SHP77 (cell line): ENCODE results near the gene SRRM5.
"Not testable (repeated sequence)": the region's sequence is repeated elsewhere in the genome, so short reads cannot be mapped to it uniquely, and the experiment has no call there.

Source experiments
- DNase-seq, 2 experiments: peaks; one replicate each; lab custom pipeline; 2025; lab: John Stamatoyannopoulos, UW

SRRM5 gene, protein sequence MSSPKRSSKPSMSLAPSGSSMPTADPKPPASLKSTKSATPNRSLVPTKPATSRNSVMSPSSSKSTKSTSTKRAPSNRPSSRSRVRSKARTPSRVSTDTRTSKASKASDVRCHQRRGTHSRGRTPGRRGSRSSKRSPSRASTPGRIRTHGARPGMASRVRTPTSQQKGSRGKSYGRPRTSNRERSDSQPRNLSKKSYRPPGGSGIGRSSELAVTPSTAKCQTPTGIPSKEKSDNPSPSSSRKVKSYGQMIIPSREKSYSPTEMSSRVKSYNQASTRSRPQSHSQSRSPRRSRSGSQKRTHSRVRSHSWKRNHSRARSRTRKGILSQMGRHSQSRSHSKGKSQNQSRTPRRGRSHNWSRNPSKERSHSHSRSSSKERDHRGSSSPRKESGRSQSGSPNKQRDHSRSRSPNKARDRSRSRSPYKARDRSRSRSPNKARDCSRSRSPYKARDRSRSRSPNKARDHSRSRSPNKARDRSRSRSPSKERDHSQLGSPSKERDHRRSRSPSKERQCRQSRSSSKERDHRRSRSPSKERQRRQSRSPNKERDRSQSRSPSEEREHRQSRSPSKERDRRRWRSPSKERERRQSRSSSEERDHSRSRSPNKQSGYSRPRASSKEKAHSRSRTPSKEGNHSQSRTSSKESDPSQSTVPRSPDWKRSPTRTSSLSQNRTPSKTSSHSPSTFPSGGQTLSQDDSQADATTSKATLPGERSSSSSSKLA

DNA sequence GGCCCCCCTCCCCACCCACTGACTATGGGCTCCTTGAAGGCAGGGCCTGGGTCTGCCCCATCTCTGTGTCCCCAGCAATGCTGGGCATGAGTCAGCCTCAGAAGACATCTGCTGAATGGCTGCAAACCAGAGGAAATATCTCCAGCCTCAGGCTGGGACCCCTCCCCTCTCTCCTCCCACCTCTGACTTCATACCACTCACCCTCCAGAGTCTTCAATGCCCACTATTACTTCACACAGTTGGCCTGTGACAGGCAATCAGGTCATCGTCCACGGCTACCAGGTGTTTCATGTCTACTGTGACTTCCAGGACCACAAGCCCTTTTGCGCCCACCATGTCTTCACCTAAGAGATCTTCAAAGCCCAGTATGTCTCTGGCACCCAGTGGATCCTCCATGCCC, at the start of gene SRRM5:
Gene SRRM5 (plus strand): TSS at position 301 of the 400 bp plus-strand sequence. CDS start 34 bp downstream, at position 335.
- no peak for DNase-seq

DNA sequence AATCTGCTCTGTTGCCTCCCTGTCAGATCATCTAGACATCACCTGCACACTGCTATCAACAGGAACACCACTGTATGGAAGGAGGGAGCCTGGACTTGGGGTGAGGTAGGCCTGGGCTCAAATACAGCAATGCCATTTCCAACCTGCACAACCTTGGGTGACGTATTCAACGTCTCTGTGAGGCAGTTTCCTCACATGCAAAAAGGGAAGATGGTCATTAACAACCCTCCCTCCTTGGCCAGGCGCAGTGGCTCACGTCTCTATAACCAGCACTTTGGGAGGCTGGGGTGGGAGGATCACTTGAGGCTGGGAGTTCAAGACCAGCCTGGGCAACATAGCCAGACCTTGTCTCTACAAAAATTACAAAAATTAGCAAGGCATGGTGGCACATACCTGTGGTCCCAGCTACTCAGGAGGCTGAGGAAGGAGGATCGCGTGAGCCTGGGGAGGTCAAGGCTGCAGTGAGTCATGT, 49.6 kb upstream of the SRRM5 start:
- DNase-seq: no peak

DNA sequence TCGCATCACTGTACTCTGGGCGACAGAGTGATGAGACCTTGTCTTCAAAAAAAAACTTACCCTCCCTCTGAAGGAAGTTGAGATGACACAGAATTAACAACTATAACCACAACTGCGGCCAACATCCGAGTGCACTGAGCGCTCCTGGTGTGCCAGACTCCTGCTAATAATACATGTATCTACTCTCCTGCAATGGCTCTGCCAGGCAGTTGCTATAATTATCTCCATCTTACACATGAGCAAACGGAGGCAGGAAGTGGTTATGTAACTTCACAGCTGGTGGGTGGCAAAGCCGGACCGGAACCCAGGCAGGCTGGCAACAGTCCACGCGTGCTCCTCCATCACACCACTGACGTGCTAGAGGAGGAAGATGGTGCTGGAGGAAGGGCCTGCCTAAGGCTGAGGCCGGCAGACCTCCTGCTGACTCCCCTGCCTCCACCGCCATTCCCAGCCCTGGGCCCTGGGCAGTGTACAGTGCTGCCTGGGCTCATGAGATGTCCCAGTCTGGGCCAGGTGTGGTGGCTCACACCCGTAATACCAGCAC, 49.1 kb upstream of the SRRM5 start:
- DNase-seq: peak in 1 of 2 experiments; percentile 36

DNA sequence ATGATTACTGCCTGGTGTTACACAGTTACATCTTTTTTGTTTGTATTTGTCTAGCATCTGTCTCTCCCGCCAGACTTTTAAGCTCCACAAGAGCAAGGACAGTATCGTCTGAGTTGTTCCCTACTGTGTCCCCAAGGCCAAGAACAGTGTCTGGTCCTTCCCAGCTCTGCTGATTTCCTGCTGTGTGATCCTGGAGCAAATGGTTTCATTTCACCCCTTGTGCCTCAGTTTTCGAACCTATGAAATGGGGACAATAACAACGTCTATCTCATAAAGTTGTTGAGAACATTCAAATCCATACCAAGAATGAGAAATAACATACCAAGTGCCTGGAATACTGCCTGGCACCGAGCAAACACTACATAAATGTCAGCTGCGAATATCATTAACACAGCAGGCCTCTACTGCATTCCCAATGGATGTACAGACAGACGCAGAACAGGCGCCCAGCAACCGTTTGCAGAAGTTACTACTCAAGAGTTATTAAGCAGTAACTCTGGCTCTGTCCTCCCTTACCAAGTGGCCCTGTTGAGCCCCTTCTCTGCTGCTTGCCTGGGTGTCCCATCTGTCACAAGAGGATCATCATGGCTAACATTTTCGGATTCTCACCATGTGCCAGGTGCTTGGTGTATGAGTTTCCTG, 48.0 kb upstream of the SRRM5 start:
- no peak for DNase-seq

DNA sequence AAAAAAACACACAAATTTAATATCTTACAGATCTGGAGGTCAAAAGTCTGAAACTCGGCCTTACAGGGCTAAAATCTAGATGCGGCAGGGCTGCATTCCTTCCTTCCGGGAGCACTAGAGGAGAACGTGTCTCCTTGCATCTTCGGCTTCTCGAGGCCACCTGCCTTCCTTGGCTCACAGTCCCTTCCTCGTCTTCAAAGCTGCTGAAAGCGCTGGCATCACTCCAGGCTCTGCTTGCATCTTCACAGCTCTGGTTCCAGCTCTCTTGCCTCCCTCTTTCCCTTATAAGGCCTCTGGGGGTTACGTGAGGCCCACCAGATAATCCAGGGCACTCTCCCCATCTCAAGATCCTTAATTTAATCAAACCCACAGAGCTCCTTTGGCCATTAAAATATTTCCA, 47.1 kb upstream of the SRRM5 start:
- no peak for DNase-seq

DNA sequence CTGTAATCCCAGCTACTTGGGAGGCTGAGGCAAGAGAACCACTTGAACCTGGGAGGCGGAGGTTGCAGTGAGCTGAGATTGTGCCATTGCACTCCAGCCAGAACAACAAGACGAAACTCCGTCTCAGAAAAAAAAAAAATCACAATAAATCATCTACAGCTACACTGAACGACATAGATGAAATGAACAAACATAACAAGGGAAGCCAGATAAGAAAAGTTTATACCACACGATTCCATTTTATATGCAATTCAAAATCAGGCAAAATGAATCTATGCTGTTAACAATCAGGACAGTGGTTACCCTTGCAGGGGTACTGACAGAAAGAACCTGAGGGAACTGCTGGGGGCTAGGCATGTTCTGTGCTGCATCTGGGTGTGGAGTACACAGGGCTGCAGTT, 42.2 kb upstream of the SRRM5 start:
- no peak for DNase-seq

DNA sequence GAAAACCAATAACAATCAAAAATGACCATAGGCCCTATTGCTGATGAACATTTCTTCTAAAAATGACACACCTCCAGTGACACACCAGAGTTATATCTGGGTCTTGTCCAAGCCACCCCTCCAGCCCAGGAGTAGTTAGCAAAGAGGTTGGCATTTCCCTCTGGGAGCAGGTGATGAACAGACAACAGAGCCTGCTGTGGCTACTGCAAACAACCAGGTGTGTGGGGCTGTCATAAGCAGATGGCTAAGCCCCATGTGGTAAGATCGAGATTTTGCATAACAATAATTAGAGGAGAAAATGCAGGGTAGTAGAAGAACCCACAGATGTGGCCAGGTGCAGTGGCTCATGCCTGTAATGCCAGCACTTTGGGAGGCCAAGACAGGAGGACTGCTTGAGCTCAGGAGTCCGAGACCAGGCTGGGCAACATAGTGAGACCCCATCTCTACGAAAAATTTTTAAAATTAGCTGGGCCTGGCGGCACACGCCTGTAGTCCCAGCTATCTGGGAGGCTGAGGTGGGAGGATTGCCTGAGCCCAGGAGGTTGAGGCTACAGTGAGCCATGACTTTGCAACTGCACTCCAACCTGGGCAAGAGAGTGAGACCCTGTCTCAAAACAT, 41.6 kb upstream of the SRRM5 start:
- peak; percentile 73 for DNase-seq

GRCh38 chr19:43572171-43572588, 39.7 kb upstream of the SRRM5 start:
- DNase-seq: peak; percentile 24 to 44

DNA sequence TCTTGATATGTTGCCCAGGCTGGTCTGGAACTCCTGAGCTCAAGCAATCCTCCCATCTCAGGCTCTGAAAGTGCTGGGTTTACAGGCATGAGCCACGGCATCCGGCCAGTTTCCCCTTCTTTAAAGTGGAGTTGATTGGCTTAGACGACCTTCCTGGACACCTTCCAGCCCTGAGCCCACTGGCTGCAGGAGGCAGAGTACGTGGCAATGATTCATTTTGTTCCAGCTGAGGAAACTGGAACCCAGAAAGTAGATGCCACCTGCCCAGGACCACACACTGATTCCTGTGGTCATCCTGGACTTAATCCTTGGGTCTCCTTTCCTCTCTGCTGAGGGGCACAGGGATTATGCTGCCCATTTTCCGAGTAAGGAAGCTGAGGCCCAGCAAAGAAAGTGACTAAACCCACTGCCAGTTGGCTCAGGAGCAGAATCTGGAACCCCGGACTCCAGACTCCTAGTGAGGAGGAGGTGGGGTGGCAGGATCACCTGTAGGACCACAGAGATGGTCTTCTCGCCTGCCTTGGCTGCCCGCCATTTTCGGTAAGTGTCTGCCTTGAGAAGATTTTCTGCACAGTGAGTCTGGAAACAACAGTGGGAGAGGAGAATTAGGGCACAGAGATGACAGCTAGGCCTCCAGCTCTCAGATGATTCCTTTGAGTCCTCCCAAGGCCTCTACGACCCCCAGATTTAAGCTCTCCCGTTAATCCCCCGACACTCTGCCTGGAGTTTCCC, 37.3 kb upstream of the SRRM5 start:
- DNase-seq: no peak

DNA sequence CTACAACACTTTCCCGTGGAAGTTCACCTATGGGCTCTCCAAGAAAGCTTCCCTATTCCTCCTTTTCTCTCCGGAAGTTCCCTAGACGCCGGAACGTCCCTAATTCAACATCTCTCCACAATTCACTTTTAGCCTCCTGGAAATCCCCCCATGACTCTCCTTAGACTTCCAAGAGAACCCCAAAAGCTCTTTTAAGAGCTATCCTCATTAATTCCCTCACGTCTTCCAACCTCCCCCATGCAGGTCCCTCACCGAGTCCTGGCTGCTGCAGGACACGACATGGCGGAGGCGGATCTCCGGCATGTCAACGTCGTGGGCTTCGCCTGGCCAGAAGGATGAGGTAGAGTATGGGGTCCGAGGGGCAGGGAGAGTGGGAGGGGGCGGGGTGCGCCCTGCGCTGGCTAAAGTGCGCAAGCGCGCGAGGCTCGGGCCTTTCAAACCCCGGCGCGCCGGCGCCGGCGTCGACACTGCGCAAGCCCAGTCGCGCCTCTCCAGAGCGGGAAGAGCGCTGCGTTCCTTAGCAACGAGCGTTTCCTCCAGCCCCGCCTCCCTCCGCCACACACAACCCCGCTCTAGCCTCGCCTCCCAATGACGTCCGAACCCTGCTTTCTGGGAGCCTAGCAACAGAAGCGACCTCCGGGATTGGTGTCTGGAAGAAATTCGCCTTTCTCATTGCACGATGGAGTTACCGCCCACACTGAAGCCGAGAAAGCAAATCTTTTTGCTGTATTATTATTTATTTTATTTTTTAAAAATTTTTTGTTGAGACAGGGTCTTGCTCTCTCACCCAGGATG, 36.5 kb upstream of the SRRM5 start, which contains the start of the genes PINLYP and XRCC1:
Gene PINLYP (plus strand): TSS at position 646 of the 795 bp plus-strand sequence. CDS start 1,391 bp downstream, outside the sequence.
Gene XRCC1 (minus strand): TSS at position 372 of the 795 bp plus-strand sequence. CDS start 69 bp downstream, at position 303.
- DNase-seq: peak; percentile 97 to 98

- DNase-seq: peak; percentile 24 to 26
Measured at GRCh38 chr19:43575955-43576878, 35.7 kb upstream of the SRRM5 start.

DNA sequence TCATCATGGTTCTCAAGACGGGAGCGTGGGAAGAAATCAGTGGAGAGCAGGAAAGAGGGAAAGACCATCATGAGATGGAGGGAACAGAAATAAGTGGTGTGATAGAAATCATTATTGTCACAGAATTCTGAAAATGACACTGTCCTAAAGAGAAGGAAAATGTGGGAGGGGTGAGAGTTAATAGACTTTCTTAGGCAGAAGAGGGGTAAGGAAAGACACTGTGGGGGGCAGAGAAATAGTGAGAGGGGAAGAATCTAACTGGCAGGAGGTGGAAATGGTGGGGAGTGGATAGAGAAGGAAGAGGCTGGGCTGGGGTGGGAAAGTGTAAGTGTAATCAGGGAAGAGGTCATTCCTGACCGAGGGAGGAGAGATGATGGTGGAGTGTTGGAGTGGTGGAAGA, 33.1 kb upstream of the SRRM5 start:
- DNase-seq: no peak

- no peak for DNase-seq
Measured at GRCh38 chr19:43581467-43581866, 30.4 kb upstream of the SRRM5 start.

GRCh38 chr19:43582495-43582894, 29.4 kb upstream of the SRRM5 start:
- no peak for DNase-seq

GRCh38 chr19:43584484-43584883, 27.4 kb upstream of the SRRM5 start:
- no peak for DNase-seq

DNA sequence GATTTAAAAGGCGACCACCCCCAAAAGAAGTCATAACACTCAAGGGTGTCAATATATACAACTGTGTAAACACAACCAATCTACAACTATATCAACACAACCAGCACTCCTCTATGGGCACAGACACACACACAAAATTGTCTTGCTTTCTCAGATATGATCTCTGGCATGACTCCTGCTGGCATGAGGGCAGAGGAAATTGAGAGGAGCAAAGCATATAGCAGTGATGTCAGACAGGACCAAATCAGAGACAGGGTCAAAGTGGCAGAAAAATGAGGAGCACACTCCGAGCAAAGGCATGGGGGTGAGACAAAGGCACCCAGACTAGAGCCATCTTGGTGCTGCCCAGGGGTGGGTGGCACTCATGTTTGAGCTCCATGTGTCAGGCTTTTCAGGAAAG, 25.5 kb upstream of the SRRM5 start:
- DNase-seq: no peak

- DNase-seq: not testable (repeated sequence)
Measured at GRCh38 chr19:43587029-43587428, 24.9 kb upstream of the SRRM5 start.

DNA sequence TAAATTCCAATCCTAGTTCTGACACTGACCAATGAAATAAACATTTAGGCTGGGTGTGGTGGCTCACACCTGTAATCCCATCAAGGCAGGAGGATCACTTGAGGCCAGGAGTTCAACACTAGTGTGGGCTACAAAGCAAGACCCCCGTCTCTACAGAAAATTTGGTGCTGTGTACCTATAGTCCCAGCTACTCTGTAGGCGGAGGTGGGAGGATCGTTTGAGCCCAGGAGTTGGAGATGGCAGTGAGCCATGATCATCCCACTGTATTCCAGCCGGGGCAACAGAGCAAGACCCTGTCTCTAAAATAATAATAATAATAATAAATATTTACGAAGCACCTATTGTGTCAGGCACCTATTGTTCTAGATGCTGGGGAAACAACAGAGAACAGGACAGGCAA, 22.6 kb upstream of the SRRM5 start:
- no peak for DNase-seq

- no peak for DNase-seq
Measured at GRCh38 chr19:43589678-43590077, 22.2 kb upstream of the SRRM5 start.
